ENCODE results near the gene PUS7. TPM values are rescaled to one million over a fixed set of nuclear protein-coding genes. Genes with fewer than 3 reads are reported as not detected.
A peak's percentile ranks its signal among the peaks of the same experiment; 100 is the strongest.
"Not testable (repeated sequence)": the region's sequence is repeated elsewhere in the genome, so short reads cannot be mapped to it uniquely, and the experiment has no call there.

PUS7 gene
- total RNA-seq, 6 donors from 2014 or later, result 7.3 to 16.9 (median 11.5) TPM

GRCh38 chr7:105530546-105530945, 8.5 kb upstream of the PUS7 start:
- no peak for ATAC-seq (ENCODE audit: low FRiP score in 2 of 2)
- peak in 1 of 2 donors; percentile 52 for DNase-seq
- 95 to 96% methylated on average over 20 of the region's 20 CpGs for WGBS, 2 donors

GRCh38 chr7:105530126-105530525, 8.1 kb upstream of the PUS7 start:
- no peak for DNase-seq
- WGBS, 2 donors, result 92 to 95% methylated on average over 10 of the region's 10 CpGs
- no peak for ATAC-seq (ENCODE audit: low FRiP score in 2 of 2)
- no peaks in the 10 kb centered on the region for H3K27me3 ChIP-seq
- H3K36me3 ChIP-seq, result no peaks in the 10 kb centered on the region
- peaks cover 11 to 24% (median 21%) of the 10 kb centered on the region in 4 donors for H3K4me1 ChIP-seq
- H3K27ac ChIP-seq, result no peak overlapping the region
- TF ChIP-seq EP300 (IDR thresholded peaks at IDR 0.05), result no peak
- no peak for TF ChIP-seq POLR2AphosphoS5 (IDR thresholded peaks at IDR 0.05)
- TF ChIP-seq POLR2A (IDR thresholded peaks at IDR 0.05), result no peak
- TF ChIP-seq CTCF (IDR thresholded peaks at IDR 0.05), result no peak
- H3K4me3 ChIP-seq, result no peak overlapping the region
- H3K9me3 ChIP-seq, result no peaks in the 10 kb centered on the region

More at GRCh38 chr7:105530546-105530945, 8.5 kb upstream of the PUS7 start:
- Histone ChIP-seq H3K36me3 (no peaks in the 10 kb centered on the region), H3K4me3 (no peak overlapping the region), H3K9me3 (no peaks in the 10 kb centered on the region), H3K27me3 (no peaks in the 10 kb centered on the region), H3K4me1 (peaks cover 11 to 24% (median 21%) of the 10 kb centered on the region in 4 donors), H3K27ac (no peak overlapping the region)
- TF ChIP-seq CTCF (IDR thresholded peaks at IDR 0.05) (no peak), POLR2A (IDR thresholded peaks at IDR 0.05) (no peak)

GRCh38 chr7:105527737-105528136, 5.7 kb upstream of the PUS7 start:
- not testable (repeated sequence) for H3K27ac ChIP-seq; H3K9me3 ChIP-seq; H3K36me3 ChIP-seq; ATAC-seq (ENCODE audit: low FRiP score in 2 of 2); DNase-seq; H3K27me3 ChIP-seq; H3K4me3 ChIP-seq
- 86 to 97% methylated on average over 5 of the region's 5 CpGs for WGBS, 2 donors
- peaks cover 5 to 12% (median 8%) of the 10 kb centered on the region in 4 donors for H3K4me1 ChIP-seq

- peaks cover 4 to 23% (median 14%) of the 10 kb centered on the region in 4 donors for H3K4me1 ChIP-seq
- no peak for DNase-seq
- WGBS, 2 donors, result 78 to 92% methylated on average over 4 of the region's 4 CpGs
Measured at GRCh38 chr7:105524840-105525239, 2.8 kb upstream of the PUS7 start.

GRCh38 chr7:105524423-105524822, 2.4 kb upstream of the PUS7 start:
- not testable (repeated sequence) for H3K27ac ChIP-seq; H3K4me3 ChIP-seq; DNase-seq; H3K9me3 ChIP-seq; ATAC-seq (ENCODE audit: low FRiP score in 2 of 2); H3K36me3 ChIP-seq; H3K27me3 ChIP-seq
- H3K4me1 ChIP-seq, result peaks cover 4 to 23% (median 14%) of the 10 kb centered on the region in 4 donors
- WGBS, 2 donors, result 91 to 96% methylated on average over 11 of the region's 11 CpGs

More at GRCh38 chr7:105524840-105525239, 2.8 kb upstream of the PUS7 start:
- H3K27me3 ChIP-seq, result no peaks in the 10 kb centered on the region
- no peak for ATAC-seq (ENCODE audit: low FRiP score in 2 of 2)
- H3K27ac ChIP-seq, result no peak overlapping the region
- no peak for TF ChIP-seq EP300 (IDR thresholded peaks at IDR 0.05)
- TF ChIP-seq CTCF (IDR thresholded peaks at IDR 0.05), result no peak
- no peak for TF ChIP-seq POLR2AphosphoS5 (IDR thresholded peaks at IDR 0.05)
- no peak for TF ChIP-seq POLR2A (IDR thresholded peaks at IDR 0.05)
- no peaks in the 10 kb centered on the region for H3K9me3 ChIP-seq
- no peak overlapping the region for H3K4me3 ChIP-seq
- no peaks in the 10 kb centered on the region for H3K36me3 ChIP-seq

- Histone ChIP-seq H3K4me3 (peak overlapping the region; percentile 69 to 91 (median 82)), H3K27ac (peak overlapping the region; percentile 81 to 93 (median 88)), H3K27me3 (no peaks in the 10 kb centered on the region), H3K36me3 (no peaks in the 10 kb centered on the region), H3K4me1 (peaks cover 4 to 23% (median 14%) of the 10 kb centered on the region in 4 donors), H3K9me3 (no peaks in the 10 kb centered on the region)
- DNase-seq, result peak in 1 of 2 donors; percentile 70
- WGBS, 2 donors, result 7 to 42% methylated on average over 10 to 25 of the region's 25 CpGs
- peak; percentile 54 to 74 for ATAC-seq (ENCODE audit: low FRiP score in 2 of 2)
- TF ChIP-seq POLR2A (IDR thresholded peaks at IDR 0.05), result peak in 1 of 4 donors; percentile 7
- no peak for TF ChIP-seq POLR2AphosphoS5 (IDR thresholded peaks at IDR 0.05)
- no peak for TF ChIP-seq CTCF (IDR thresholded peaks at IDR 0.05)
- no peak for TF ChIP-seq EP300 (IDR thresholded peaks at IDR 0.05)
Measured at GRCh38 chr7:105521027-105521716, 899 bp downstream of the PUS7 start.

- DNase-seq, result not testable (repeated sequence)
Measured at GRCh38 chr7:105520620-105521019, 1.5 kb downstream of the PUS7 start.

More at GRCh38 chr7:105520620-105521019, 1.5 kb downstream of the PUS7 start:
- H3K4me3 ChIP-seq, result peak overlapping the region in 1 of 4 donors; percentile 85
- not testable (repeated sequence) for H3K27ac ChIP-seq; ATAC-seq (ENCODE audit: low FRiP score in 2 of 2); H3K36me3 ChIP-seq; H3K9me3 ChIP-seq; H3K27me3 ChIP-seq
- WGBS, 2 donors, result 84 to 85% methylated on average over 7 of the region's 7 CpGs
- peaks cover 4 to 23% (median 14%) of the 10 kb centered on the region in 4 donors for H3K4me1 ChIP-seq

Data from upper lobe of left lung (tissue), 6 donors.